Activated naive CD4-positive, alpha-beta T cell treated with anti-CD3 and anti-CD28 coated beads, Interleukin-2, amount 10 ng/mL, durations not matched to agents 7 days and 5 days (primary cell): ENCODE measurements around the gene EGF.

ENCODE experiments used
- CTCF ChIA-PET: fragments of 350-600 bp; sonication (Branson Sonifier 250); formaldehyde crosslinking; loops from one replicate; lab custom pipeline; 2021; ENCODE audit warnings: antibody characterized with exemption; lab: Charles Lee
- DNase-seq: peaks from one replicate; pipeline ENCODE4 v3.0.0-alpha.2; 2020
- H3K27ac Mint-ChIP-seq: one replicate; pipeline ENCODE4 v1.8.0; 2021; ENCODE audit warnings: mild to moderate bottlenecking, moderate library complexity, mixed read lengths
- H3K27me3 Mint-ChIP-seq: one replicate; pipeline ENCODE4 v1.8.0; 2021; ENCODE audit warnings: mild to moderate bottlenecking, mixed read lengths
- H3K36me3 Mint-ChIP-seq: one replicate; pipeline ENCODE4 v1.8.0; 2021; ENCODE audit warnings: mixed read lengths
- H3K4me1 Mint-ChIP-seq: one replicate; pipeline ENCODE4 v1.8.0; 2021; ENCODE audit warnings: mixed read lengths
- H3K4me3 Mint-ChIP-seq: one replicate; pipeline ENCODE4 v1.8.0; 2021; ENCODE audit warnings: mild to moderate bottlenecking, moderate library complexity, mixed read lengths
- H3K9me3 Mint-ChIP-seq: one replicate; pipeline ENCODE4 v1.8.0; 2021; ENCODE audit warnings: mixed read lengths

EGF gene

DNA sequence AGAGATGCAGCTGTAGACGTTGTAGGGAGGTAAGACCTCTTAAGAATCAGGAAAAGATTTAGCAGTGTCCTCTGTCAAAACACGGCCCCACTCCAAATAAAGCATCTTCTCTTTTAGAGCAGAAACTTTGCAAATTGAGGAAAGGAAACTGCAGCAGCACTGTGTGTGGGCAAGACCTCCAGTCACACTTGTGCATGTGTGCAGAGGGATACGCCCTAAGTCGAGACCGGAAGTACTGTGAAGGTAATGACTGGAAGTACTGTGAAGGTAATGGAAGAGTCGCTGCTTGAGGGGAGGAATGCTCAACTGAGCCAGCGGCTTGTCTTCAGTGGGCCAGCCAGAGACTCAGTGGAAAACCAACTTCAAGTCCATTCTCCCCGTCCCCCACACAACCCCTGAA is 46.5 kb downstream of the EGF start:
- no peak for DNase-seq
- H3K36me3 Mint-ChIP-seq, result no peaks in the 10 kb centered on the region
- H3K4me1 Mint-ChIP-seq, result no peaks in the 10 kb centered on the region
- H3K27ac Mint-ChIP-seq, result no peak overlapping the region
- no peak overlapping the region for H3K4me3 Mint-ChIP-seq
- H3K9me3 Mint-ChIP-seq, result no peaks in the 10 kb centered on the region
- H3K27me3 Mint-ChIP-seq, result peaks cover 10% of the 10 kb centered on the region
- CTCF ChIA-PET, result no interaction called here

DNA sequence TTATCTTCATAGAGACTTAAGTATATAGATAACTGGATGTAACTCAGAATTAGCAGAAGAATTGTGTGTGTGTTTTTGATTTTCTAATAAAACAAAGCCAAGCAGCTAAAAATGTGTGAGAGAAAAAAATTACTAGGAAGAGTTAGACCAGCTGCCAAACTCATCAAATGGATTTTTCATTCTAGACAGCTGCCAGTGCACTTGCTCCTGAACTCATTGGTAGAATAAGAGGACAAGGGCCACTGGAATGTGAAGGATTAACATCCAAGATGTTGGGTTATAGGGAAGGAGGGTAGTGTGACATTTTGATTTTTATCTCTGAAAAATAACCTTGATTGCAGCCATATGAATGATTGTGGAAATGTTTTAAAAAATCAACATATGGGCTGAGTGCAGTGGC is 49.7 kb downstream of the EGF start:
- CTCF ChIA-PET, result no interaction called here
- DNase-seq, result no peak
- Mint-ChIP-seq H3K36me3 (no peaks in the 10 kb centered on the region), H3K4me1 (no peaks in the 10 kb centered on the region), H3K4me3 (no peak overlapping the region), H3K27ac (no peak overlapping the region), H3K27me3 (peaks cover 14% of the 10 kb centered on the region), H3K9me3 (no peaks in the 10 kb centered on the region)

DNA sequence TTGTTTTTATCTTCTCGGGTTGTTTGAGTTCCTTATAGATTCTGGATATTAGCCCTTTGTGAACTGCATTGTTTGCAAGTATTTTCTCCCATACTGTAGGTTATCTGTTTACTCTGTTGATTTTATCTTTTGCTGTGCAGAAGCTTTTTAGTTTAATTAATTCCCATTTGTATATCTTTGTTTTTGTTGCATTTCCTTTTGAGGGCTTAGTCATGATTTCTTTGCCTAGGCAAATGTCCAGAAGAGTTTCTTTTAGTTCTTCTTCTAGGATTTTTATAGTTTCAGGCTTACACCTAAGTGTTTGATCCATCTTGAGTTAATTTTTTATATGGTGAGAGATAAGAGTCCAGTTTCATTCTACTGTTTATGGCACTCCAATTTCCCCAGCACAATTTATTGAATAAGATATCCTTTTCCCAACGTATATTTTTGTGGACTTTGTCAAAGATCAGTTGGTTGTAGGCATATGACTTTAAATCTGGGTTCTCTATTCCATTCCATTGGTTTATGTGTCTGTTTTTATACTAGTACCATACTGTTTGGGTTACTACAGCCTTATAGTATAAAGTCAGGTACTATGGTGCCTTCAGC is 54.3 kb downstream of the EGF start:
- H3K27ac Mint-ChIP-seq, result no peak overlapping the region
- peaks cover 5% of the 10 kb centered on the region for H3K27me3 Mint-ChIP-seq
- H3K4me1 Mint-ChIP-seq, result peaks cover 14% of the 10 kb centered on the region
- CTCF ChIA-PET, result no interaction called here
- no peak for DNase-seq
- H3K36me3 Mint-ChIP-seq, result no peaks in the 10 kb centered on the region
- H3K4me3 Mint-ChIP-seq, result no peak overlapping the region
- H3K9me3 Mint-ChIP-seq, result no peaks in the 10 kb centered on the region

DNA sequence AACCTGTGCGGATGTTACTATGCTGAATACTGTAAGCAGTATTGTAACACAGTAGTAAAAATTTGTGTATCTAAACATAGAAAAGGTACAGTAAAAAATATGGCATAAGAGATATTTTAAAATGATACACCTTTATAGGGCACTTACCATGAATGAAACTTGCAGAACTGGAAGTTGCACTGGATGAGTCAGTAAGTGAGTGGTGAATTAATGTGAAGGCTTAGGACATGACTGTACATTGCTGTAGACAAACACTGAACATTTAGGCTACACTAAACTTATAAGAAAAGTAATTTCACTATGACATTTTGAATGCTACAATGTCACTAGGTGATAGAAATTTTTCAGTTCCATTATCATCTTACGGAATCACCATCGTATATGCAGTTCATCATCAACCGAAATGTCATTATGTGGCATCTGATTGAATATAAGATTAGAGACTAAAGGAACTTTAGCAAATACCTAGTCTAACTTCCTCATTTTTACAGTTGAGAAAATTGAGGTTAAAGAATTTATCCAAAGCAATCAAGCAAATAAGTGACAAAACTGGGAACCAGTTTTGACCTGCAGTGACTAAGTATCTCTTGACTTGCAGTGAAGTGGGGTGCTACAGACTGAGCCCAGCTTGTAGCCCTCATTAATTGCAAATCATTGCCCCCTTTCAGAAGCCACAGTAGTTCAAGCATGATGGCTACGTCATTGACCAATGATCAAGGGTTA is 55.3 kb downstream of the EGF start:
- H3K36me3 Mint-ChIP-seq, result no peaks in the 10 kb centered on the region
- no peak overlapping the region for H3K27ac Mint-ChIP-seq
- no peak for DNase-seq
- H3K4me3 Mint-ChIP-seq, result no peak overlapping the region
- H3K9me3 Mint-ChIP-seq, result no peaks in the 10 kb centered on the region
- CTCF ChIA-PET, result no interaction called here
- peaks cover 5% of the 10 kb centered on the region for H3K27me3 Mint-ChIP-seq
- H3K4me1 Mint-ChIP-seq, result peaks cover 14% of the 10 kb centered on the region

DNA sequence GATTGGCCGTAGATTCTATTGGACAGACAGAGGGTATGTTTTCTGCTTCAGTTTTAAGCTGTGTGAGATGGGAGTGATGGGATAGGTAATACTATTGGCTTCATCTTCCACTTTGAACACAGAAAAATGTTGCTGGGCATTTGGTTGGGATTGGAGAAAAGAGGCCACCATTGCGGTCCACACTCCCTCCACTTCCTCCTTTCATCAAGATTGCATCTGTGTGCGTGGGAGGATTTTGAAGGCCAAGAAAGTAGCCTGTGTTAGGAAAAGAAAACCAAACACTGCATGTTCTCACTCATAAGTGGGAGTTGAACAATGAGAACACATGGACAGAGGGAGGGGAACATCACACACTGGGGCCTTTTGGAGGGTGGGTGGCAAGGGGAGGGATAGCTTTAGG is 56.4 kb downstream of the EGF start:
- Mint-ChIP-seq H3K9me3 (no peaks in the 10 kb centered on the region), H3K4me1 (peaks cover 18% of the 10 kb centered on the region), H3K36me3 (no peaks in the 10 kb centered on the region), H3K27me3 (peaks cover 9% of the 10 kb centered on the region), H3K27ac (no peak overlapping the region), H3K4me3 (no peak overlapping the region)
- CTCF ChIA-PET, result no interaction called here
- DNase-seq, result no peak

DNA sequence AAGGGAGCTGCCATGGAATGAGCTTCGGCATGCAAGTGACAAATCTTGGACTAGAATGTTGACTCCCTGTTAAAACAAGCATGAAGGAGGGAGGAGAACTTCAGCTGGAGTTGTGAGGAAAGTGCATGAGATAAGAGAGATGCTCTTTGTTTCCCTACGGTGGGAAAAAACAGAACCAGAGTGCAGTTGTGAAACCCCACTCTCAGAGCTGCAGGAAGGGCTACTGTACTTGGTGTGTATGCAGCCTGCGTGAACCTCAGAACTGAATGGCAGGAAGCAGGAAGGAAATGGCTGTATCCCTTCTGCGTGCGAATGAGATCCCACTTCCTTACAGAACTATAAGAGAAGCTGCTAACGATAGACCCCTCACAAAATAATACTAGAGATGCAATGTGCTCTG is 57.2 kb downstream of the EGF start:
- DNase-seq, result no peak
- no peaks in the 10 kb centered on the region for H3K36me3 Mint-ChIP-seq
- no peak overlapping the region for H3K4me3 Mint-ChIP-seq
- peaks cover 14% of the 10 kb centered on the region for H3K27me3 Mint-ChIP-seq
- no peak overlapping the region for H3K27ac Mint-ChIP-seq
- CTCF ChIA-PET, result no interaction called here
- H3K4me1 Mint-ChIP-seq, result peaks cover 18% of the 10 kb centered on the region
- no peaks in the 10 kb centered on the region for H3K9me3 Mint-ChIP-seq

DNA sequence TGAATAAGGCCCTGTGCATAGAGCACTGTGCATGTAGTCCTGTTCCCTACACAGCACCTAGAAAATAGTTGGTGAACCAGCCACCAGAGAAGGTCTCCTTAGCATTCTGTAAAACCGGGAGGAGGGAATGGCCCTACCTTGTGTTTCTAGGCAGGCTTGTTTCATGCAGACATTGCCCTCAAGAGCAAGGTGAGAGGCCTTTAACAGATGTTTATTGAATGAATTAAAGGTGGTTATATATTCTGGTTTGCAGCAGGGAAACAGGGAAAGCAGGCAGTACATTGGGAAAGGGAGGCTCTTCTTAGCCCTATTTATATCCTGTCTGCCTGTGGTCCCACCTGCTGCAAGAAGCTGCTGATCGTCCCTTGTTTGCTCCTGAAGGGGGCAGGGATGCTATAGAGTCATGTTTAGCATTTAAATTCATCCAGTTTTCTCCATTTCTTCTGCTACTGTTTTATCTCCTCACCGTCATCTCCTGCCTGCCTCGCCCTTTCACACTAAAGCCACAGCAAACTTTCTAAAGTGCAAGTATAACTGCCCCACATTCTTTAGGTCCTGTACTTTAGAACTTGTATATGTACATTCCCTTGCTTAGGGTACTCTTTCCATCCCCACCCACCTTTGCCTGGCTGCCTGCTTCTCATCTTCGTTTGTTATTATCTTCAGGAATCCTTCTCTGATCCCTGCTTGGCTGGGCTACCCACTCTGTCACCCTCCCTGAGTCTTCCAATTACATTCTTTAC is 60.3 kb downstream of the EGF start:
- CTCF ChIA-PET, result no interaction called here
- H3K27me3 Mint-ChIP-seq, result peaks cover 9% of the 10 kb centered on the region

DNA sequence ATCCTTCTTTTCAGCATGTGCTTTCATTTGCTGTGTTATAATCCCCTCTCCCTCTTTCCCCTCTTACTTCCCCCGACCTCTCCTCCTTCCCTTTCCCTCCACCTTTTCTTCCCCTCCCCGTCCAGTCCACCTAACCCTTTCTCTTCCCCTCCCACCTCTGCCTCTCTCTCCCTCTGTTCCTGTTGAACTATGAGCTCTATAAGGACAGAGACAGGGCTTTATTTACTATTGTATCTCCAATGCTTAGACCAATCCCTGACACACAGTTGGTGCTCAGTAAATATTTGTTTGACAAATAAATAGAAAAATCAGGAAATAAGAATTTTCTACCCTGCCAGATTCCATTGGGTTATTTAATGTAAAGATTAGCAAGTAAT is 60.8 kb downstream of the EGF start:
- Mint-ChIP-seq H3K27me3 (peaks cover 9% of the 10 kb centered on the region), H3K9me3 (no peaks in the 10 kb centered on the region), H3K4me1 (peaks cover 18% of the 10 kb centered on the region), H3K36me3 (no peaks in the 10 kb centered on the region), H3K27ac (no peak overlapping the region), H3K4me3 (no peak overlapping the region)
- no peak for DNase-seq
- CTCF ChIA-PET, result no interaction called here

More for the DNA sequence above, 60.3 kb downstream of the EGF start:
- Mint-ChIP-seq H3K4me1 (peaks cover 18% of the 10 kb centered on the region), H3K4me3 (no peak overlapping the region), H3K36me3 (no peaks in the 10 kb centered on the region), H3K27ac (no peak overlapping the region), H3K9me3 (no peaks in the 10 kb centered on the region)
- DNase-seq, result no peak

DNA sequence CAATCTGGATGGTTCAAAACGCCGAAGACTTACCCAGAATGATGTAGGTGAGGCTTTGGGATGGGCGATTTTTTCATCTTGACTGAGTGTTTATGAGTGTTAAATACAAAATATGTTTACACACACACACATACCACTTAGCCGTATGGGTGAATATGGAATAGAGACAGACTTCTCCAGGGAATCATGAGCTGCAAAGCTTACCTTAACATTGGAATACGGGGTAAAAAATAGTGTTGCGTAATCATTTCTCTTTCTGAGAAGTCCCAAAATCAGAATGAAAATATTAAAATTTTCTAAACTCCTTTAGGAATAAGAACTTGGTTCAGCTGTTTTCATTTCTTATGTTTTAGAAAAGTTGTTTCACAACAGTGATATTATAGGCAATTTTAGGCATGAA is 63.5 kb downstream of the EGF start:
- peaks cover 15% of the 10 kb centered on the region for H3K27me3 Mint-ChIP-seq
- H3K36me3 Mint-ChIP-seq, result no peaks in the 10 kb centered on the region
- peaks cover 4% of the 10 kb centered on the region for H3K4me1 Mint-ChIP-seq
- no peak overlapping the region for H3K27ac Mint-ChIP-seq
- no peak overlapping the region for H3K4me3 Mint-ChIP-seq
- no peak for DNase-seq
- H3K9me3 Mint-ChIP-seq, result no peaks in the 10 kb centered on the region
- CTCF ChIA-PET, result interaction anchor here (1.5 kb wide), 1 partner anchor 172 kb away, joined by 4 read pairs; no protein-coding TSS in a partner anchor

DNA sequence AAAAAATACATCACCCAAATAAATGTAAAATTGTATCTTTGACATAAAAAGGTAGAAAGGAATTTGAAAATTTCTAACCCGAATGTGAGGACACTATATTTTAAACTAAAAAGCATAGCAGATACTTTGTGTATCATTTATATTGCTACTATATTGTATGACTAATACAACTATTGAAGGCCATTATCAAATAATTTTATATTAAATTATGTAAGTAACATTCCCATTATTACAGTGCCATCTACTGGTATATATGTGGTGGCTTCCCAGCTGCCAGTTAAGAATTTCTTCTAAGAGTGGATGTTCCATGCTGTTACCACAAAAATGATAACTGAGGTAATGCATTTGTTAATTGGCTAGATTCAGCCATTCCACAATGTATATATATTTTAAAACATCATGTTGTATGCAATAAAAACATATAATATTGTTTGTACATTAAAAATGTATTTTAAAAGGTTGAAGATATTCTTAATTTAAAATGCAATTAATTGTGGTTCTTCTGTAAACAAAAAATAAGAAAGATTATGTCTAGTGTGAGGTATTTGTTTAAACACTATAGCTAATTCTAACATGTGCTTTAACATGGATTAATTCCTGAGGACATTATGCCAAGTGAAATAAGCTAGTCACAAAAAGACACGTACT is 65.3 kb downstream of the EGF start:
- Mint-ChIP-seq H3K36me3 (no peaks in the 10 kb centered on the region), H3K9me3 (no peaks in the 10 kb centered on the region), H3K4me1 (peaks cover 4% of the 10 kb centered on the region), H3K4me3 (no peak overlapping the region), H3K27me3 (peaks cover 16% of the 10 kb centered on the region), H3K27ac (no peak overlapping the region)
- CTCF ChIA-PET, result interaction anchor here (0.7 to 1.9 kb wide), 7 partner anchors 13 to 554 kb away, joined by 3 to 14 read pairs (median 3); partner anchors contain the start of gene SEC24B
- no peak for DNase-seq

DNA sequence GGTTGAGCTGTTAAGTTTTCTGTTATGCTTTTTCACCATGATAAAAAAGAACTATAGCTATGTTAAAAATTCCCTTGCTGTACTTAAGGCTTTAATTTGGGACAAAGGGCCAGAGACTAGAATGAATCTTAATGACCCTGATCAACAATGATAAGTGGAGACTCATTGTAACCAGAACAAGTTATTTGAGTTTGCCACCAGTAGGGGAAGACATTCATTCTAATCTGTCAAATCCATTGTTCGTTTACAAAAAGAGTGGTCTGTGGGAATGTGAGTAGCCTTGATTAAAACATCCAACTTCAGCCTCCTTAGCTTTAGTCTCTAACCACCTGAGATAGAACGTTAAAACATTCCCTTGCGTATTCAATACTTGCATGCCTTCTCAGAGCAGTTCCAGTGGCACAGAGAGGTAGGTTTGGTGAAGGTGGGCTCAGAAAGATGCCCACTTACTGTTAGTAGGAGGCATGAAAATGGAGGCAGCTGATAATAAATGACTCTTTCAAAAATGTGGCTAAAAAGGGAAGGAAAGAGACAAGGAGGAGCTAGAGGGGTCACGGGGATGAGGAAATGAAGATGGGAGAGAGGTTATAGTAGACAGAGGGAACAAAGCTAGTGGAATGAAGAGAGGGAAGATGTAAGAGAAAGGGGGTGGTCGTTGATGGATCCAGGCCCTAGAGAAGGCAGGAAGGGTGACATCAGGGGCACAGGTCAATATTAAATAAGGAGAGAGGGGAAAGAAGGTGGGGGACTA is 66.2 kb downstream of the EGF start:
- Mint-ChIP-seq H3K4me1 (no peaks in the 10 kb centered on the region), H3K27ac (no peak overlapping the region), H3K4me3 (no peak overlapping the region), H3K9me3 (no peaks in the 10 kb centered on the region), H3K36me3 (no peaks in the 10 kb centered on the region), H3K27me3 (peaks cover 14% of the 10 kb centered on the region)
- CTCF ChIA-PET, result interaction anchor here (0.7 to 1.9 kb wide), 8 partner anchors 12 to 555 kb away, joined by 3 to 14 read pairs (median 3); partner anchors contain the start of gene SEC24B
- DNase-seq, result no peak

DNA sequence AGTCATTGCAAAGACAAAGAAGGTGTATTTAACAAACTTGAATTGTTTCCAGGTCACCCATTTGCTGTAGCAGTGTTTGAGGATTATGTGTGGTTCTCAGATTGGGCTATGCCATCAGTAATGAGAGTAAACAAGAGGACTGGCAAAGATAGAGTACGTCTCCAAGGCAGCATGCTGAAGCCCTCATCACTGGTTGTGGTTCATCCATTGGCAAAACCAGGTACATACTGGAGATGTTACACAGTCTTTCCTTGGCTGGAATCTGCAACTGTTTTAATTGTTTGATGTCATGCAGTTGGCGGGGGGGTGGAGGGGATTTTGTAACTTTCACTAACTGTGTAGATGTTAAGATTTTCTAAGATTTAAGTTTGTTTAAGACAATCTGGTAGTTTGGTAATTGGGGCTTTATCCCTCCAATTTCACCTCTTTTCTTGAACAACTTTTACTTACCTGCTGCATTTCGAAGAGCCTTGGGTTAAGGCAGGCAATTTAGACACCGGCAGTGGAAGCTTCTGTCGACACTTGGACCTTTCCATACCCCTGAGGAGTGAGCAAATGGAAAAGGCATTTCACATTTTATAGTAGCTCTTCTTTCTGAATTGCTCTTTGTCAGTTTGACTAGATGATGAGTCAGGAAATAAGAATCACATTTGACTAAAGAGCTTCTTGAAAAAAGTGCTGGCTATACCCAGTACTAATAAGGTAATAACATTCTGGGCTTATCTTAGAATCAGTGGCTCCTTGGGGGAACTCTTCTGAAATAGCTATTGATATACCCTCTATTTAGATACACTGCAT is 67.4 kb downstream of the EGF start:
- H3K4me3 Mint-ChIP-seq, result no peak overlapping the region
- no peak overlapping the region for H3K27ac Mint-ChIP-seq
- CTCF ChIA-PET, result interaction anchor here (0.6 to 1.8 kb wide), 2 partner anchors 107 to 160 kb away, joined by 3 to 5 read pairs; no protein-coding TSS in a partner anchor
- H3K36me3 Mint-ChIP-seq, result no peaks in the 10 kb centered on the region
- no peaks in the 10 kb centered on the region for H3K4me1 Mint-ChIP-seq
- peaks cover 9% of the 10 kb centered on the region for H3K27me3 Mint-ChIP-seq
- no peaks in the 10 kb centered on the region for H3K9me3 Mint-ChIP-seq
- DNase-seq, result no peak

DNA sequence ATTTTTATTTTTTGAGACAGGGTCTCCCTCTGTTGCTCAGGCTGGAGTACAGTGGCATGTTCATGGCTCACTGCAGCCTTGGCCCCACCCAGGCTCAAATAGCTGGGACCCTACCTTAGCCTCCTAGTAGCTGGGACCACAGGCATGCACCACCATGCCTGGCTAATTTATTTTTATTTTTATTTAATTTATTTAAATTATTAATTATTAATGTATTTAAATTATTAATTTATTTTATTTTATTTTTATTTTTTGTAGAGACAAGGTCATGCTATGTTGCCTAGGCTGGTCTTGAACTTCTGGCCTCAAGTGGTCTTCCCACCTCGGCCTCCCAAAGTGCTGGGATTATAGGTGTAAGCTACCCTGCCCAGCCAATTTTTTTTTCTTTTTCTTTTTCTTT is 69.3 kb downstream of the EGF start:
- CTCF ChIA-PET, result interaction anchor here (0.9 kb wide), 1 partner anchor 386 kb away, joined by 3 read pairs; no protein-coding TSS in a partner anchor
- H3K27me3 Mint-ChIP-seq, result peaks cover 12% of the 10 kb centered on the region
- no peak for DNase-seq
- no peak overlapping the region for H3K27ac Mint-ChIP-seq
- no peak overlapping the region for H3K4me3 Mint-ChIP-seq
- H3K36me3 Mint-ChIP-seq, result no peaks in the 10 kb centered on the region
- H3K9me3 Mint-ChIP-seq, result no peaks in the 10 kb centered on the region
- no peaks in the 10 kb centered on the region for H3K4me1 Mint-ChIP-seq
